Glutamatergic neuron (in vitro differentiated cells): ENCODE results near the gene RSPO4. TPM values are rescaled to one million over a fixed set of nuclear protein-coding genes. Genes with fewer than 3 reads are reported as not detected.

Experiments
- DNase-seq: peaks from one replicate; pipeline ENCODE4 v3.0.0; 2022
- H3K27ac Mint-ChIP-seq: one replicate; pipeline ENCODE4 v1.8.0; 2020; ENCODE audit warnings: mild to moderate bottlenecking, mixed read lengths, inconsistent platforms; ENCODE audit not compliant: unreplicated experiment
- H3K27me3 Mint-ChIP-seq: one replicate; pipeline ENCODE4 v1.8.0; 2020; ENCODE audit warnings: mild to moderate bottlenecking, moderate library complexity, mixed read lengths, inconsistent platforms; ENCODE audit not compliant: unreplicated experiment
- H3K36me3 Mint-ChIP-seq: one replicate; pipeline ENCODE4 v1.8.0; 2020; ENCODE audit warnings: mild to moderate bottlenecking, mixed read lengths, inconsistent platforms; ENCODE audit not compliant: unreplicated experiment
- H3K4me1 Mint-ChIP-seq: one replicate; pipeline ENCODE4 v1.8.0; 2020; ENCODE audit warnings: mild to moderate bottlenecking, low read depth, mixed read lengths, inconsistent platforms; ENCODE audit not compliant: unreplicated experiment
- H3K4me3 Mint-ChIP-seq: one replicate; pipeline ENCODE4 v1.8.0; 2020; ENCODE audit warnings: mild to moderate bottlenecking, mixed read lengths, inconsistent platforms; ENCODE audit not compliant: unreplicated experiment
- H3K9me3 Mint-ChIP-seq: one replicate; pipeline ENCODE4 v1.8.0; 2020; ENCODE audit warnings: mild to moderate bottlenecking, moderate library complexity, mixed read lengths, inconsistent platforms; ENCODE audit not compliant: unreplicated experiment
- CTCF ChIP-seq: fragments of 200-600 bp; sonication (generic); IDR thresholded peaks from one replicate; pipeline ENCODE4 v1.5.0; 2021; ENCODE audit not compliant: partially characterized antibody, unreplicated experiment
- total RNA-seq: library from RNA; stranded (reverse); fragmentation: NEBNext Ultra II Directional; extraction: Animal tissue kit (Norgen Biotek cat#: 25700); gene quantifications from one replicate; pipeline ENCODE4 v1.2.1, GENCODE V29; 2021; ENCODE audit not compliant: unreplicated experiment

RSPO4 gene
- total RNA-seq, 1 donor from 2014 or later, result 0.86 TPM

GRCh38 chr20:911882-912600 is 90.1 kb downstream of the RSPO4 start:
- peaks cover 20% of the 10 kb centered on the region for H3K27me3 Mint-ChIP-seq
- DNase-seq, result no peak
- H3K4me3 Mint-ChIP-seq, result no peak overlapping the region
- no peak overlapping the region for H3K27ac Mint-ChIP-seq
- no peak for TF ChIP-seq CTCF
- peaks cover 20% of the 10 kb centered on the region for H3K4me1 Mint-ChIP-seq
- H3K9me3 Mint-ChIP-seq, result peaks cover 4% of the 10 kb centered on the region
- peaks cover 4% of the 10 kb centered on the region for H3K36me3 Mint-ChIP-seq

GRCh38 chr20:910870-911770 is 91.0 kb downstream of the RSPO4 start:
- peaks cover 4% of the 10 kb centered on the region for H3K9me3 Mint-ChIP-seq

GRCh38 chr20:910132-910869 is 91.8 kb downstream of the RSPO4 start:
- Mint-ChIP-seq H3K27ac (no peak overlapping the region), H3K36me3 (peaks cover 4% of the 10 kb centered on the region), H3K4me1 (peaks cover 18% of the 10 kb centered on the region), H3K4me3 (no peak overlapping the region), H3K9me3 (peaks cover 4% of the 10 kb centered on the region), H3K27me3 (peaks cover 16% of the 10 kb centered on the region)
- TF ChIP-seq CTCF, result no peak
- no peak for DNase-seq

More at GRCh38 chr20:910870-911770, 91.0 kb downstream of the RSPO4 start:
- H3K4me3 Mint-ChIP-seq, result no peak overlapping the region
- DNase-seq, result no peak
- TF ChIP-seq CTCF, result no peak
- H3K27me3 Mint-ChIP-seq, result peaks cover 17% of the 10 kb centered on the region
- H3K4me1 Mint-ChIP-seq, result peaks cover 18% of the 10 kb centered on the region
- no peak overlapping the region for H3K27ac Mint-ChIP-seq
- H3K36me3 Mint-ChIP-seq, result peaks cover 4% of the 10 kb centered on the region

- no peak for TF ChIP-seq CTCF
- Mint-ChIP-seq H3K4me3 (no peak overlapping the region), H3K4me1 (peaks cover 16% of the 10 kb centered on the region), H3K27ac (no peak overlapping the region), H3K27me3 (peaks cover 14% of the 10 kb centered on the region), H3K36me3 (peaks cover 4% of the 10 kb centered on the region), H3K9me3 (peaks cover 6% of the 10 kb centered on the region)
- no peak for DNase-seq
Observed at GRCh38 chr20:909641-910040, 92.5 kb downstream of the RSPO4 start.

Other genes with a start within 250 kb of the RSPO4 start
- not detected for gene SLC52A3, start 233.8 kb downstream of the RSPO4 start, total RNA-seq
- gene FAM110A, start 168.6 kb downstream of the RSPO4 start, total RNA-seq, result 152 TPM
- gene ANGPT4, start 86.0 kb downstream of the RSPO4 start, total RNA-seq, result 0.22 TPM
- gene PSMF1, start 116.3 kb upstream of the RSPO4 start, total RNA-seq, result 241 TPM
- 5.0 TPM for gene TMEM74B, start 182.7 kb upstream of the RSPO4 start, total RNA-seq
- not detected for gene C20orf202, start 201.1 kb upstream of the RSPO4 start, total RNA-seq
- not detected for gene RAD21L1, start 223.7 kb upstream of the RSPO4 start, total RNA-seq